Fibroblast of the conjunctiva (primary cell): ENCODE data around the gene SFXN3.
A peak's percentile ranks its signal among the peaks of the same experiment; 100 is the strongest.

Experiments used
- DNase-seq: peaks from one replicate; pipeline ENCODE4 v3.0.0-alpha.2; 2010; ENCODE audit warnings: low read depth

Gene SFXN3

DNA sequence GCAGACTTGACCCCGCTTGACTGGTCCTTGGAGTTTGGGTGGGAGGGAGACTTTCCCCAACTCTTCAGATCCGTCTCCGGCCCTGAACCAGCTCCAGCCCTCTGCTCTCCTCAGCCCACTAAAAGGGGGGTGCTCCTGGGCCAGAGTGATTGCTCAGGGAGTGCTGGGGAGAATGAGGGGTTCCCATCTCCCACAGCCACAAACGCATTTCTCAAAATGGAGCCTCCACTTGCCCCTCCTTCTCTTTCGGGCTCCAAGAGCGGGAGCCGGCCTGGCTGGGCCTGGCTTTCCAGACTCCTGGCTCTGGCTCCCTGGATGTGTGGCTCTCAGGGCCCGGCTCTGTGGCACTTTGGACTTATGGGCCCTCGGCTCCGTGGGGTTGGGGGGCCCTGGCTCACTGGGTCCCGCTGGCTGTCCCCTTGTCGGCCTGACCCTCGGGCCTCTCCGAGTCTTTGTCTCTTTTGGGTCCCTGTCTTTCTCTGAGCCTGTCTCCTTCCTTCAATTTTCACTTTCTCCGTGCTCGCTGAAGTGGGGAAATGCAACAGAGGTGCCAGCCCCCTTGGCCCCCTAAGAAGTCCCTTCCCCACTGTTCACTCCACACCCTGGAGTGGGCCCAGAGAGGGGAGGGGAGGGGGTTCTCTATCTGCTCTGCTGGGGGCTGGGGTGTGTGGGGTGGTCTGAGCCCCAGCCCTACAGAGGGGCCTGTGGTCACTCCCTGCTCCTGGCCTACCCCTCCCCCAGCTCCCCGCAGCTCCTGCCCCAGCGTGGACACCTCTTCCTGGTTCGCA, 30.7 kb upstream of the SFXN3 start:
- DNase-seq, result no peak

DNA sequence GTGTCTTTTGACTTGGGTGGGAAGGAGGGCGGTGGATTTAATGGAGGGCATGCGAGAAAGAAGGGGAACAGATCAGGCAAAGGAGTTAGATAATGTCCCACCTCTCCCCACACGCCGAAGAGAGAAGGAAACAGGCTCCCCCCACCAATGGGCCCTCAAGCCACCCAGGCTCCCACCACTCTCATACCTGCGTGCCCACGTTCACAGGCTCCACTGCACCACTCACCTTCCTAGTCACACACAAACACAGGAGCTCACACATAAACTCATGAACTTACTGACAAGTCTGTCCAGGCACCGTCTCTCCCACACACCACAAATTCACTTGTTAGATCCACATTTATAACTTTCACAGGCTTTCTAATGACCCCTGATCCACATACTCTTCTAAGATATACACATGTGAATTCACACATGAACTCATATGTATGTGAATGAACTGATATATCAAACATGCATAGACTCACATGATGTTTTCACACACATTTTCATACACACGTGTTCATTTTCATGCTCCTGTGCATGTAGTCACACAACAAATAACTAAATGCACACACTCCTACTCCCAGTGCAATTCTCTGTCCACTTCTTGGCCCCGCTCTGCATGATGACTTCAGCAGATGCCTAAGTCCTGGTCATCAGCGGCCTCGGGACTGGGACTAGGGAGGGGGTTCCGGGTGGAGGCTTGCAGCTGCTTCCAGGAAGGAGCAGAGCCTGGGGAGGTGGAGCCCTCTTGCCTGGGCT, 29.9 kb upstream of the SFXN3 start:
- peak; percentile 77 for DNase-seq

DNA sequence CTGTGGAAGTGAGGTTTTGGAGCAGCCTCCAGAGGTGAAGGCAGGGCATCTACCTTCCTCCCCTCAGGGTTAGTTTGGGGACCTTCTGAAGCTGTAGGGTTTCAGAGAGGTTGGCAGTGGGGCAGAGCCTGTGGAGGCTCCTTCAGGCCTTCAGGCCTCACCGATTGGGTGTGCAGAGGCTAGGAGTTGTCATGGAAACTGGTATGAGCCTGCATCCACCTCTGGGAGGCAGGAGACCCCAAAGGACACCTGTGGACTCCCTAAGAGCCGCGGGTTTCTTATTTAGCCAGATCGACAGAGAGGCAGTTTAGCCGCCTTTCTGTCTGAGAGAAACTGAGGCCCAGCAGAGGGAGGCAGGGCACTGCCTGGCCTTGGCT, 29.4 kb upstream of the SFXN3 start:
- no peak for DNase-seq

DNA sequence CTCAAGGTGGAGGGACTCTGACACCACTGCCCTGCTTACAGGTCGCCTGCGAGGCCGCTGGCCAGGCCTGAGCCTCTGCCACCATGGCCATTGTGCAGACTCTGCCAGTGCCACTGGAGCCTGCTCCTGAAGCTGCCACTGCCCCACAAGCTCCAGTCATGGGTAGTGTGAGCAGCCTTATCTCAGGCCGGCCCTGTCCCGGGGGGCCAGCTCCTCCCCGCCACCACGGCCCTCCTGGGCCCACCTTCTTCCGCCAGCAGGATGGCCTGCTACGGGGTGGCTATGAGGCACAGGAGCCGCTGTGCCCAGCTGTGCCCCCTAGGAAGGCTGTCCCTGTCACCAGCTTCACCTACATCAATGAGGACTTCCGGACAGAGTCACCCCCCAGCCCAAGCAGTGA, 28.6 kb upstream of the SFXN3 start:
- no peak for DNase-seq

DNA sequence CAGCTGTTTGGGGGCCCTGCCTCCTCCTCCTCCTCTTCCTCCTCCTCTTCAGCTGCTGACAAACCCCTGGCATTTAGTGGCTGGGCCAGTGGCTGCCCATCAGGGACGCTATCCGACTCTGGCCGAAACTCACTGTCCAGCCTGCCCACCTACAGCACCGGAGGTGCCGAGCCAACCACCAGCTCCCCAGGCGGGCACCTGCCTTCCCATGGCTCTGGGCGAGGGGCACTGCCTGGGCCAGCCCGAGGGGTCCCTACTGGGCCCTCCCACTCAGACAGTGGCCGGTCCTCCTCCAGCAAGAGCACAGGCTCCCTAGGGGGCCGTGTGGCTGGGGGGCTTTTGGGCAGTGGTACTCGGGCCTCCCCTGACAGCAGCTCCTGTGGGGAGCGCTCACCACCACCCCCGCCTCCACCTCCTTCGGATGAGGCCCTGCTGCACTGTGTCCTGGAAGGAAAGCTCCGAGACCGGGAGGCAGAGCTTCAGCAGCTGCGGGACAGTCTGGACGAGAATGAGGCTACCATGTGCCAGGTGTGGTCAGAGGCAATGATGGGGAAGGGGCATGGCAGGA, 27.3 kb upstream of the SFXN3 start:
- DNase-seq, result no peak

DNA sequence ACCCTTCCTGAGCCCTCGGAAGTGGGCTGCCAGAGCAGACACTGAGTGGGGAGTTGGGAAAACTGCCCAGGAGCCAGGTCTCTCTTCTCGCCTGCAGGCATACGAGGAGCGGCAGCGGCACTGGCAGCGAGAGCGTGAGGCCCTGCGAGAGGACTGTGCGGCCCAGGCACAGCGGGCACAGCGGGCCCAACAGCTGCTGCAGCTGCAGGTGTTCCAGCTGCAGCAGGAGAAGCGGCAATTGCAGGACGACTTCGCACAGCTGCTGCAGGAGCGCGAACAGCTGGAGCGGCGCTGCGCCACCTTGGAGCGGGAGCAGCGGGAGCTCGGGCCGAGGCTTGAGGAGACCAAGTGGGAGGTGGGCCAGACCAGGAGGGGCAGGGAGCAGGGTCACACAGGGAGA, 25.7 kb upstream of the SFXN3 start:
- no peak for DNase-seq

DNA sequence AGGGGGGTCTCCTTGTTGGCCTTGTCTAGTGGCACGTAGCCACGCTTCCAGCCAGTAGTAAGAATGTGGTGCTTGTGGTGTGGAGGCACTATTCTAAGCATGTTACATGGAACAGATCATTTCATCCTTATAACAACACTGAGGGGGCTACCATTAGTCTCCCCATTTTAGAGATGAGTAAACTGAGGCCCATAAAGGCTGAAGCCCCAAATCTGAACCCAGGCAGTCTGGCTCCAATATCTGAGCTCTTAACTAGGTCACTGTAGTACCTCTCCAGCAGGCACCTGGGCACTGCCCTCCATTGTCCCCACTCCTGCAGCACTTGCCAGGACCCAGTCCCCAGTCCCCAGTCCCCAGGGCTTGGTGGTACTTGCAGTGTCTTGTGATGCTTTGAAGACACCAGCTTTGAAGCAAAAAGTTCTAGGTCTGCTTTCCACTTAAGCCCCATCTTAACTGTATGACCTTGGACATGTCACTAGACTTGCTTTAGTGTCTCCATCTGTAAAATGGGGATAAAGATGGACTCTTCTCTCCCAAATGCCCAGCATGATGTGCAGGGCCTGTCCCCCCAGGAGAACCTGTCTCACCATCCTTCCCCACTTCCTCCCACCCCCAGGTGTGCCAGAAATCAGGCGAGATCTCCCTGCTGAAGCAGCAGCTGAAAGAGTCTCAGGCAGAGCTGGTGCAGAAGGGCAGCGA, 25.0 kb upstream of the SFXN3 start:
- no peak for DNase-seq

DNA sequence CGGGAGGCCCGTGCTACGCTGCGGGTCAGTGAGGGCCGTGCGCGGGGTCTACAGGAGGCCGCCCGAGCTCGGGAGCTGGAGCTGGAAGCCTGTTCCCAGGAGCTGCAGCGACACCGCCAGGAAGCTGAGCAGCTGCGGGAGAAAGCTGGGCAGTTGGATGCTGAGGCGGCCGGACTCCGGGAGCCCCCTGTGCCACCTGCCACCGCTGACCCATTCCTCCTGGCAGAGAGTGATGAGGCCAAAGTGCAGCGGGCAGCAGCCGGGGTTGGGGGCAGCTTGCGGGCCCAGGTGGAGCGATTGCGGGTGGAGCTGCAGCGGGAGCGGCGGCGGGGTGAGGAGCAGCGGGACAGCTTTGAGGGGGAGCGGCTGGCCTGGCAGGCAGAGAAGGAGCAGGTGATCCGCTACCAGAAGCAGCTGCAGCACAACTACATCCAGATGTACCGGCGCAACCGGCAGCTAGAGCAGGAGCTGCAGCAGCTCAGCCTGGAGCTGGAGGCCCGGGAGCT, 24.4 kb upstream of the SFXN3 start:
- DNase-seq, result no peak

DNA sequence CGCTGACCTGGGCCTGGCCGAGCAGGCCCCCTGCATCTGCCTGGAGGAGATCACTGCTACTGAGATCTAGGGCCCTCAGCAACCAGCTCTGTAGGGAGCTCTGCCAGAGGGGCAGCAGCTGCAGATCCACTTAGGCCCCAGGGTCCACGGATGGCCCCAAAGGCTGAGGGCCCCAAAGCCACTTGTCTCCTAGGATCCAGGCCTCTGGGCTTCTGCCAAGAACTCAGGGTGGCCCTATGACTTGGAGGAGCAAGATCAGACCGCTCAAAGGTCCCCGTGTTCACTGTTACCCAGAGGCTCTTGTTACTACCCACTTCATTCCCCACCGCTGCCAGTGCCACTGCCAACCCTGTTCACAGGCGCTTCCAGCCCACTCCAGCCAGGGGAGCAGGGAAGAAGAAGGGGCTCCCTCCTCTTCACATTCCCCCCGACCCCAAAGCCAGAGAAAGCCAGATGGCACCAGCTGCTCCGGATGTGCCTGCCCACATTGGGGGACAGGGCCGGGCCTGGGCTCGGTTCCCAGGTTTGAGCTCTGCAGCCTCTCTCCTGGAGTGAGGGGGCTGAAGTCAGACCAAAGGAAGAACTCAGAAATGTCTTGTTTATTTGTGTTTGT, 23.8 kb upstream of the SFXN3 start:
- DNase-seq, result no peak

DNA sequence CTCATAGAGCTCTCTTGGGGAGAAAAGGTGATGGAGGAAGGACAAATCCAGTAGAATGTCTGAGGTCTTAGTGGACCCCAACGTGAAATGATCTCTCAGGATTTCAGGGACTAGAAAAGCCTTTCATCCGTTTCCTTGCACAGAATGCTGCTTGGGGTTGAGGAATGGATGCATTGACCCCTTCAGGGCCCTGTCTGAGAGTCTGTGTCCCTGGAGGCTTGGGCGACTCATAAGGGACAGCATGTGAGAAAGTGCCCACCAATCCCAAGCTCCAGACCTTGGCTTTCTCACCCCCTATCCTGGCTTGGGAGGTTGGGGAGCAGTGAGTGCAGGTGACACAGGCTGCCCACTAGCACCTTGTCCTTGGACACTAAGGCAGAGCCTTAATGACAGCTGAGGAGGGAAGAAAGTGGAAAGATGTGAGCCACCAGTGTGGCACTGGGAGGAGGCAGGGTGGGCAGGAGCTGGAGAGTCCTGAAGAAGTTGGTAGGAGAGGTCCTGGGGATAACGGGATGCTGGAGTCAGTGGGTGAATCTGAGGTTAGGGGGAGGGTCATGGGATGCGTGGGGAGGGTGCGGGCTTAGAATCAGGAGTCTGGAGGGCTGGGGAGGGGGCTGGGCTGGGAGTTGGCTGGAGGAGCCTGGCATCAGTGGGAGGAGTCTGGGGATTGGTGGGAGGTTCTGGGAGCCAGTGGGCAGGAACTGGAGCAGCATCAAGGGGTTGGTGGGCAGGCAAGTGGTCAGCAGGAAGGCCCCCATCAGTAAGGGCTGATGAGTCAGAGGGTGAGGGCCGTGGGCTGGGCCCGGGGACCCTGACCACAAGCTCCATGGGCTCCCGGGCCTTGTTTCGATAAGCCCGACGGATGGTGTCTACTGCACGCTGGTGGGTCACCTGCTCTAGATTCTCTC, 22.9 kb upstream of the SFXN3 start:
- no peak for DNase-seq

DNA sequence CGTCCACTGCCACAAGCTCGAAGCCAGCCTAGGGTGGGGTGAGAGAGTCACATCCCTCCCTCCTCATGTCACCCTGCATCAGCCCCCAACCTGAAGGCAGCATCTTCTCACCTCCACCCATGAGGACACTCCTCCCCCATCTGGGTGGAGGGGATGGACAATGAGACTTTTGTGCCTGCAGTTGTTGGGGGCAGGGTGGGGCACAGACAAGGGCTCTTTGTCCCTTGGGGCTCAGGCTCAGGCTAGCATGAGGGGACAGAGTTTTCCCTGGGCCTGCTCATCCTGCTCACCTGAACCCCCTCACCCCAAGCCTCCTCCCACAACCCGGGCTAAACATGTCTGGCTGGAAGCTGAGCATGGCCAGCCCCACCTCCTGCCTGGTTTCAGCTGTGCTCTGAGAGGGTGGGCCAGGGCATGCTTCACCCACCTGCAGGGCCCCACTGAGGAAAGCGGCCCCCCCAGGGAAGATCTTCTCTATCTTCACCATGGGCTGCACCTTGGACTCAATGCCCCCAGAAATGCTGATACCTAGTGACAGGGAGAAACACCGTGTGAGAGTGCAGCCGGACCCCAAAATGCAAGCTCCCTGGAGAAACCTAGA, 22.1 kb upstream of the SFXN3 start:
- DNase-seq, result no peak

DNA sequence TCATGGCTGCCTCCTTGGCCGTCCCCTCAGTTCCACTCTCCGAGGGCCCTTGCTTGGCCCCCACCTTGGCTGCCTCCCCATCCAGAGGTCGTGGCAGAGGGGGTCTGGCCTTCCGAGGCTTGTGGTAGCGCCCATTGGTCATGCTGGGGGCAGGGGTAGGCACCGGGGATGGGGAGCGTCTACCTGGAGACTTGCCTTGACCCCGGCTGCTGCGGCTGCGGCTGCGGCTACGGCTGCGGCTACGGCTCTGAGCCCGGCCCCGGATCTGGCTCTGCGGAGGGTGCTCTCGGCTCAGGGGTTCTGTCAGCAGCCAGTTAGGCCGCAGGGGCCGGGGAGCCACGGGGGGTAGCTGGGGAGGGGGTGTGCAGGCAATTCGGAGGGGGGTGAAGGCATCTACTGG, 20.7 kb upstream of the SFXN3 start:
- no peak for DNase-seq

DNA sequence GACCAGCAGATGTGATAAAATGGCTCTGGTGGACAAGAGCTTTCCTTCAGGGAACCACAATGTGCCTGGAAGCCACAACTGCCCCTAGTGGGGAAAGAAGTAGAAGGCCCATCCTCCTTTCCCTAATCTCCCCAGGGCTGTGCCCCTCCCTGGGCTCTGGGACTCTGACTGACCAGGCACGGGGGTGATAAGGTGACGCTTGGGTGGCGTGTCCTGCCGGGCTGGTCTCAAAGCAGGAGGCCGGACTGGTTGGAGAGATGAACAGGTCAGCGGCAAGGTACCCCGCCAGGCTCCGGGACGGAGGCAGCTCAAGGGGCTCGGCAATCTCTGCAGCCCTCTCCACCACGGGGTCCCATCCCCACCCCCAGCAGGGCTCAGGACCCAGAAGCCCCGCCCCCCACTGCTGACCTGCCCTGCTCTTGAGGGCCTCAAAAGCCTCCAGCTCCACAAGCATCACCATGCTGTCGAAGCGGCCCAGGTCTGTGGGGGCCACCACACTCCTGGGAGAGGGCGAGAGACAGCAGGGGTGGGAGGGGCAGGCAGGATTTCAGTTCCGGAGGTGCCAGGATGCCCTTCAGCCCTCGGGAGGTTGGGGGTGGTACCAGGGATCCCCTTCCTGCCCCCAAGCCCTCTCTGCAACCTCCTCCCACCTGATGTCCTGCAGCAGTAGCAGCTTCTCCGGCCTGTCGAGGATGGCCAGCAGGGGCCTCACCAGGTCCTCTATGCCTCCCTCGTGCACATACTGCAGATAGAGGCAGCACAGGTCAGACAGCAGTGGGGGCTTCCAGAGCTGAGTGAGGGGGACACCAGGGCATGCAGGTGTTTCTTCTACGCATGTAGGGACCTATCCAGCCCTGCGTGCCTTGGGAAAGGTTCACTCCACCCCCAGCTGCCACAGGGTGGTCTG, 19.3 kb upstream of the SFXN3 start:
- DNase-seq, result no peak

DNA sequence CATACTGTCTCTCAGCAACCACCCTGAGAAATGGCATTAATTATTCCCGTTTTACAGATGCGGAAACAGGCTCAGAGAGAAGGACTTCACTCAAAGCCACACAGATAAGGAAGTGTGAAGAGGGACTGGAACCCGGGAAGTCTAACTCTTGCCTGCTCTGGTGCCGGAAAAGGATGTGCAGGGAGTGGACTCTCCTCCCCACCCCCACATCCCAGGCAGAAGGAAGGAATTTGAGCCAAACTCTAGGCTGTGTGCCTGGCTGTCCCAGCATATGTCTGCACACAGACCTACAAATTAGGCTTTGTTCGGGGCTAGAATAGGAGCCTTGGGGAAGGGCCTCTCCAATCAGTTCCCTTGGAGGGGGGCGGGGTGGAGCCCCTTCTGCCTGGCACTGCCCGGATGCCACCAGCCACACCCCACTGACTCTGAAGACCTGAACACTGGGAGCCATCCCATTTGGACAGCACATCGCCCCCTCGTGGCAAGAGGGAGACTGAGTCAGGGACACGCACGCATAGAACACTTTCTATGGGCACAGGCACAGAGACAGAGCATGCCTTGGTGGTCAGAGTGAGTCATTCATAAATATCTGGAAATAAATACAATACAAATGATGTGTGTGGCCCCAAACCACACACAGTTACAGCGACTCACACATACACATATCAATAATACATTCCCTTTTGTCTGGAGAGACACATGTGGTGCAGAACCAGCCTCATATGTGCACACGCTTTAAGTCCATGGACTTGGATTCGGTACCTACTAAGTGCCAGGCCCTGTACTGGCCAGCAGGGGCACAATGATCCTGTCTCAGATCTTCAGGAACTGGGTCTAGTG, 18.3 kb upstream of the SFXN3 start:
- peak; percentile 83 for DNase-seq

DNA sequence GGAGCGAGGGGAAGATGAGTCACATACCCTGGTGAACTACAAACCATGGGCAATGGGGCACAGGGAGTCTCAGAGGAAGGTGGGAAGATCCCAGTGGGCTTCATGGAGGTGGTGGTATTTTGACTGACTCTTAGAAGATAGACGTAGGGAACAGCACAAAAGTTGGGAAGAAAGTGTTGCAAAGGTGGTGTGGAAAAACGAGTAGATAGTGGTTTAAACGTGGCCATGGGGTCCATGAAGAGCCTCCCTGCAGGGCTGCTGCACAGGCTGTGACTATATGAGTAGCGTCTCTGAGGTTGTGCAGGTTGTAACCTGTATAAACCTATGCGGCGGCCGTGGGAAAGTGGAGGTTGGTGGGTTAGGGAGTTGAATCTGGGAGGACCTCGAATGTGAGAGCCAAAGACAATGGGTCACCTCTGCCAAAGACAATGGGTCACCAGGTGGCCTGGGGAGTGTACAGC, 17.6 kb upstream of the SFXN3 start:
- no peak for DNase-seq

DNA sequence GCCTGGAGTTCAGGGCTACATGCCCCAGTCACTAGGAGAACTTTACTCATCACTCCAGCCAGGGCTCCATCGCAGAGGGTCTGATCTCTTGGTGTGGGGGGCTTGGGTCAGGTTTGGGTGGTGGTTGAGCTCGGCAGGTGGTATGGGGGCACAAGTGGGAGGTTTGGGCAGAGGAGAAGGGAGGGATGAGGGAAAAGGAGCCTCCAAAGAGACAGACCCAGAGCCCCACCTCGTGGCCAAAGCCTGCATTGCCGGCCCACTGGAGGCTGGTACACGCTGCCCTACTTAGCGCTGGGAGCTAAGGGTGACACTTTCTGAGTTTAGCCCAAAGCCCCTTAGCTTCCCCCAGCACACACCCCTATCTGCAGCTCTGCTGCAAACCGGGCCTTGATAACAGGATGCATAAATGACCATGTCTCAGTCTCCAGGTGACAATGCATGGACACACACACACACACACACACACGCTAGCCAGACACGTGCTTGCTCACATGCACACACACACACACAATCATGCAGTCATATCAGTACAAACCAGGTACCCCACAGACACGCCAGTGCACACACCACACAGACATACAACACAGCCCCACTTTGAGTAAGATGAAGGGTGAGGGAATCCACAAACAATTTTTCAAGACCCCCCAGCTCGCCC, 16.7 kb upstream of the SFXN3 start:
- no peak for DNase-seq

DNA sequence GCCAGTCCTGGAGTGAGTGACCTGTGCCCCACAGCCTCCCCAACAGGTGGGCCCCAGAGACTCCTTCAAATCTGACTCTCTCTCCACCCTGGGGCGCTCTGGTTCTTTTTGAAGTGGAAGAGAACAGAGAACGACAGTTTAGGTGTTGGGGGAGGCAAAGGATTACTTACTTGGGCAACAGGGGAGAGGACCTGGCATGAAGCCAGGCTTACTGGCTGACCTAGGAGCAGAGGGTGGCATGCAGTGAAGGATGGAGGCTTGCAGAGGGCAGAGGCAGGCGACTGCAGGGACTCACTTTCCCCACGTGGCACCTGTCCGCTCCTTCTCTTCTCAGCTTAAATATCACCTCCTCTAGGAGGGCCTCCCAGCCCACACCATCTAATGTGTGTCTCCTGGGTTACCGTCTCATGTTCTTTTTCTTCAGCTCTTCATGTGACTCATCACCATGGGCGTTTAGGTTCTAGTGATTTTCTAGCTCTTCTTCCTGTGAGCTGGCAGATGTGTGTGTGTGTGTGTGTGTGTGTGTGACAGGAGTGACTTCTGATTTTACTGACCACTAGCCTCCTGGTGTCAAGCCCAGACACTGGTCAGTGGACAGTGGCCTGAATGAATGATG, 16.0 kb upstream of the SFXN3 start:
- DNase-seq, result peak; percentile 91

DNA sequence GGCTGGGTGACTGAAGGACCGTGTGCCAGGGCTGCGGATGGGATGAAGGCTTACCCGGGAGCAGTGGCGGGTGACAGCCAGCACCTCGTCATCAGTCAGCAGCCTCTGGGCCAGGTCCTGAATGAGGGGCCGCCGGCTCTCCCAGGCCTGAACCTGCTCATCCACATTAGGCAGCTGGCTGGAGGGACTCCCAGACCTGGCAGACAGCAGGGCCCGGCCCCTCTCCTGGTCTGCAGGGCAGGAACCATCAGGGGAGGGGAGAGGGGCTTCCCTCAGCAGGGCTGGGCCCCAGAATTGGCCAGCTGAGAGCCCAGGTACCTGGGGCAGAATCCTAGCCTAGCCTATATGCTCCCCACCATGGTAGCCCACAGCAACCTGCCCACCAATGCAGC, 15.5 kb upstream of the SFXN3 start:
- DNase-seq, result no peak
